AG20443 (cell line): ENCODE measurements around the gene PNPLA3.
"Not testable (repeated sequence)": the region's sequence is repeated elsewhere in the genome, so short reads cannot be mapped to it uniquely, and the experiment has no call there.

Source experiments
- DNase-seq: peaks from one replicate; pipeline ENCODE4 v3.0.0; 2012; ENCODE audit warnings: low spot score, mixed read lengths

Gene PNPLA3

GRCh38 chr22:43890901-43891331 lies 32.7 kb upstream of the PNPLA3 start:
- DNase-seq: no peak

- DNase-seq: peak; percentile 53
These were observed 32.0 kb upstream of the PNPLA3 start, which contains the start of gene PNPLA5 for GRCh38 chr22:43891360-43892182. TSS of gene PNPLA5 (minus strand) at chr22:43892013. CDS start at chr22:43891880, 133 bp downstream.

GRCh38 chr22:43892183-43892894 lies 31.3 kb upstream of the PNPLA3 start:
- no peak for DNase-seq

GRCh38 chr22:43893266-43893665 lies 30.3 kb upstream of the PNPLA3 start:
- no peak for DNase-seq

- DNase-seq: no peak
These were observed 29.5 kb upstream of the PNPLA3 start for GRCh38 chr22:43894122-43894521.

GRCh38 chr22:43895986-43896645 lies 27.5 kb upstream of the PNPLA3 start:
- DNase-seq: no peak

- peak; percentile 75 for DNase-seq
These were observed 25.8 kb upstream of the PNPLA3 start for GRCh38 chr22:43897751-43898261.

GRCh38 chr22:43900206-43900605 lies 23.4 kb upstream of the PNPLA3 start:
- DNase-seq: no peak

- peak; percentile 70 for DNase-seq
These were observed 21.5 kb upstream of the PNPLA3 start for GRCh38 chr22:43901976-43902643.

- not testable (repeated sequence) for DNase-seq
These were observed 20.6 kb upstream of the PNPLA3 start for GRCh38 chr22:43903033-43903432.

GRCh38 chr22:43904412-43904811 lies 19.2 kb upstream of the PNPLA3 start:
- DNase-seq: not testable (repeated sequence)

- DNase-seq: no peak
These were observed 17.9 kb upstream of the PNPLA3 start for GRCh38 chr22:43905681-43906080.

GRCh38 chr22:43909708-43910107 lies 13.9 kb upstream of the PNPLA3 start:
- no peak for DNase-seq

- no peak for DNase-seq
These were observed 13.4 kb upstream of the PNPLA3 start for GRCh38 chr22:43910178-43910695.

- no peak for DNase-seq
These were observed 12.3 kb upstream of the PNPLA3 start for GRCh38 chr22:43911351-43911750.

- DNase-seq: no peak
These were observed 6.1 kb upstream of the PNPLA3 start for GRCh38 chr22:43917521-43917920.

GRCh38 chr22:43919106-43919973 lies 4.3 kb upstream of the PNPLA3 start:
- DNase-seq: peak; percentile 72

- peak; percentile 89 for DNase-seq
These were observed 2.2 kb upstream of the PNPLA3 start for GRCh38 chr22:43921370-43921769.

GRCh38 chr22:43922123-43922522 lies 1.5 kb upstream of the PNPLA3 start:
- DNase-seq: no peak

GRCh38 chr22:43923191-43923590 lies 414 bp upstream of the PNPLA3 start:
- DNase-seq: no peak

GRCh38 chr22:43924877-43925276 lies 1.3 kb downstream of the PNPLA3 start:
- DNase-seq: no peak
